Neural progenitor cell (in vitro differentiated cells): ENCODE measurements around the gene PILRB. TPM values are rescaled to one million over a fixed set of nuclear protein-coding genes. Genes with fewer than 3 reads are reported as not detected.

ENCODE experiments used
- DNase-seq: peaks from one replicate; pipeline ENCODE4 v3.0.0-alpha.2; 2016; ENCODE audit warnings: low spot score
- H2AFZ ChIP-seq: fragments of 200-600 bp; sonication (generic); replicated peaks from 2 replicates; pipeline ENCODE4 v1.6.1; 2016; ENCODE audit warnings: antibody characterized with exemption
- H3F3A ChIP-seq: fragments of 200-600 bp; sonication (generic); 2 replicates; pipeline ENCODE4 v1.6.1; 2016; ENCODE audit warnings: antibody characterized with exemption, low read depth
- H3K27ac ChIP-seq: fragments of 200-600 bp; sonication (generic); 2 replicates; pipeline ENCODE4 v1.5.1; 2016; ENCODE audit warnings: mild to moderate bottlenecking
- H3K27me3 ChIP-seq: fragments of 200-600 bp; sonication (generic); 2 replicates; pipeline ENCODE4 v1.6.1; 2016; ENCODE audit warnings: mild to moderate bottlenecking, moderate library complexity
- H3K36me3 ChIP-seq: fragments of 200-600 bp; sonication (generic); 2 replicates; pipeline ENCODE4 v1.5.1; 2016
- H3K4me1 ChIP-seq: fragments of 200-600 bp; sonication (generic); 2 replicates; pipeline ENCODE4 v1.6.1; 2016; ENCODE audit warnings: mixed run types
- H3K4me2 ChIP-seq: fragments of 200-600 bp; sonication (generic); 2 replicates; pipeline ENCODE4 v1.6.1; 2016
- H3K4me3 ChIP-seq: fragments of 200-600 bp; sonication (generic); 2 replicates; pipeline ENCODE4 v1.5.1; 2016
- H3K79me2 ChIP-seq: fragments of 200-600 bp; sonication (generic); 2 replicates; pipeline ENCODE4 v1.6.1; 2016; ENCODE audit warnings: low read depth
- H3K9ac ChIP-seq: fragments of 200-600 bp; sonication (generic); 2 replicates; pipeline ENCODE4 v1.6.1; 2016
- H3K9me3 ChIP-seq: fragments of 200-600 bp; sonication (generic); 2 replicates; pipeline ENCODE4 v1.5.1; 2016; ENCODE audit warnings: low read depth
- H4K20me1 ChIP-seq: fragments of 200-600 bp; sonication (generic); 2 replicates; pipeline ENCODE4 v1.6.1; 2016; ENCODE audit warnings: low read depth
- H3K27ac Mint-ChIP-seq: 3 replicates; pipeline ENCODE4 v1.8.0; 2021; ENCODE audit warnings: mixed read lengths
- H3K27me3 Mint-ChIP-seq: 2 replicates; pipeline ENCODE4 v1.8.0; 2022; ENCODE audit warnings: low read depth, mild to moderate bottlenecking, inconsistent platforms, moderate library complexity, mixed read lengths; ENCODE audit not compliant: insufficient read depth
- H3K36me3 Mint-ChIP-seq: 3 replicates; pipeline ENCODE4 v1.8.0; 2021; ENCODE audit warnings: mixed read lengths
- H3K4me1 Mint-ChIP-seq: 3 replicates; pipeline ENCODE4 v1.8.0; 2021; ENCODE audit warnings: mixed read lengths
- H3K4me3 Mint-ChIP-seq: 3 replicates; pipeline ENCODE4 v1.8.0; 2021; ENCODE audit warnings: mild to moderate bottlenecking, moderate library complexity, mixed read lengths
- H3K9me3 Mint-ChIP-seq: 3 replicates; pipeline ENCODE4 v1.8.0; 2020; ENCODE audit warnings: mixed read lengths
- CTCF ChIP-seq: fragments of 200-600 bp; sonication (generic); IDR thresholded peaks from 2 replicates; pipeline ENCODE4 v1.5.1; 2017; ENCODE audit warnings: antibody characterized with exemption, mild to moderate bottlenecking
- EZH2 ChIP-seq: fragments of 200-600 bp; sonication (generic); IDR thresholded peaks from 2 replicates; pipeline ENCODE4 v1.6.1; 2017; ENCODE audit warnings: antibody characterized with exemption, mild to moderate bottlenecking, moderate library complexity
- EZH2phosphoT487 ChIP-seq: fragments of 200-600 bp; sonication (generic); IDR thresholded peaks from 2 replicates; pipeline ENCODE4 v1.6.1; 2017; ENCODE audit warnings: antibody characterized with exemption
- total RNA-seq: library from RNA; depleted of rRNA; stranded (reverse); fragments of >200 nt; gene quantifications from 2 replicates; pipeline ENCODE4 v1.2.3, GENCODE V29; 2015; ENCODE audit warnings: low replicate concordance

Gene PILRB
- total RNA-seq, 1 donor from 2014 or later = 19.3 TPM

GRCh38 chr7:100400041-100400440 is 42.1 kb downstream of the PILRB start:
- TF ChIP-seq EZH2 = no peak
- TF ChIP-seq CTCF = no peak
- no peak for TF ChIP-seq EZH2phosphoT487
- Histone ChIP-seq H4K20me1 (no peaks in the 10 kb centered on the region), H3K36me3 (no peaks in the 10 kb centered on the region), H3K4me3 (no peak overlapping the region), H3K9me3 (no peaks in the 10 kb centered on the region), H3K27ac (no peak overlapping the region), H3K4me2 (no peak overlapping the region), H2AFZ (no peak overlapping the region), H3K9ac (no peak overlapping the region), H3F3A (peaks cover 3% of the 10 kb centered on the region), H3K79me2 (no peaks in the 10 kb centered on the region), H3K27me3 (no peaks in the 10 kb centered on the region), H3K4me1 (peaks cover 5% of the 10 kb centered on the region)
- Mint-ChIP-seq H3K27me3 (peaks cover 8% of the 10 kb centered on the region), H3K4me1 (peaks cover 8% of the 10 kb centered on the region), H3K4me3 (no peak overlapping the region), H3K9me3 (no peaks in the 10 kb centered on the region), H3K36me3 (no peaks in the 10 kb centered on the region), H3K27ac (no peak overlapping the region)
- no peak for DNase-seq

- DNase-seq = peak; percentile 69
- peak overlapping the region; percentile 76 for H2AFZ ChIP-seq
- peaks cover 3% of the 10 kb centered on the region for H3K4me1 ChIP-seq
- no peaks in the 10 kb centered on the region for H3K27me3 ChIP-seq
- no peak overlapping the region for H3K27ac ChIP-seq
- H3F3A ChIP-seq = no peaks in the 10 kb centered on the region
- TF ChIP-seq EZH2phosphoT487 (no peak), CTCF (peak; percentile 50)
- H3K79me2 ChIP-seq = no peaks in the 10 kb centered on the region
- H3K4me1 Mint-ChIP-seq = peaks cover 8% of the 10 kb centered on the region
- H3K9me3 ChIP-seq = no peaks in the 10 kb centered on the region
- no peaks in the 10 kb centered on the region for H3K9me3 Mint-ChIP-seq
- no peak overlapping the region for H3K4me3 ChIP-seq
- H3K36me3 ChIP-seq = no peaks in the 10 kb centered on the region
- H4K20me1 ChIP-seq = no peaks in the 10 kb centered on the region
- no peaks in the 10 kb centered on the region for H3K36me3 Mint-ChIP-seq
- H3K9ac ChIP-seq = no peak overlapping the region
- peaks cover 8% of the 10 kb centered on the region for H3K27me3 Mint-ChIP-seq
- H3K4me2 ChIP-seq = no peak overlapping the region
- no peak overlapping the region for H3K4me3 Mint-ChIP-seq
- H3K27ac Mint-ChIP-seq = peak overlapping the region; percentile 39
These were observed 42.7 kb downstream of the PILRB start for GRCh38 chr7:100400656-100401055.

- no peak overlapping the region for H3K27ac Mint-ChIP-seq
- no peak overlapping the region for H3K27ac ChIP-seq
- no peaks in the 10 kb centered on the region for H4K20me1 ChIP-seq
- H3K4me2 ChIP-seq = no peak overlapping the region
- H3K4me1 ChIP-seq = peaks cover 3% of the 10 kb centered on the region
- peak overlapping the region; percentile 4 for H3K9ac ChIP-seq
- no peak overlapping the region for H3K4me3 ChIP-seq
- no peak for DNase-seq
- H3K36me3 Mint-ChIP-seq = no peaks in the 10 kb centered on the region
- no peak overlapping the region for H2AFZ ChIP-seq
- no peaks in the 10 kb centered on the region for H3K27me3 ChIP-seq
- H3K79me2 ChIP-seq = no peaks in the 10 kb centered on the region
- H3K4me3 Mint-ChIP-seq = no peak overlapping the region
- no peaks in the 10 kb centered on the region for H3F3A ChIP-seq
- H3K27me3 Mint-ChIP-seq = peaks cover 8% of the 10 kb centered on the region
- H3K9me3 Mint-ChIP-seq = no peaks in the 10 kb centered on the region
- H3K4me1 Mint-ChIP-seq = peaks cover 11% of the 10 kb centered on the region
- H3K36me3 ChIP-seq = no peaks in the 10 kb centered on the region
- no peaks in the 10 kb centered on the region for H3K9me3 ChIP-seq
- no peak for TF ChIP-seq EZH2
These were observed 43.9 kb downstream of the PILRB start for GRCh38 chr7:100401811-100402210.

- peaks cover 8% of the 10 kb centered on the region for H3K27me3 Mint-ChIP-seq
- H3K4me3 Mint-ChIP-seq = no peak overlapping the region
- no peaks in the 10 kb centered on the region for H3K9me3 Mint-ChIP-seq
- H3K27ac Mint-ChIP-seq = no peak overlapping the region
- peaks cover 3% of the 10 kb centered on the region for H3K4me1 ChIP-seq
- H3K4me2 ChIP-seq = no peak overlapping the region
- no peaks in the 10 kb centered on the region for H4K20me1 ChIP-seq
- H3K9ac ChIP-seq = peak overlapping the region; percentile 4
- DNase-seq = no peak
- H3K27me3 ChIP-seq = no peaks in the 10 kb centered on the region
- no peaks in the 10 kb centered on the region for H3K9me3 ChIP-seq
- no peaks in the 10 kb centered on the region for H3K36me3 Mint-ChIP-seq
- H3K27ac ChIP-seq = no peak overlapping the region
- no peaks in the 10 kb centered on the region for H3F3A ChIP-seq
- no peak overlapping the region for H3K4me3 ChIP-seq
- no peaks in the 10 kb centered on the region for H3K36me3 ChIP-seq
- TF ChIP-seq EZH2phosphoT487 (no peak), CTCF (no peak), EZH2 (no peak)
- peaks cover 13% of the 10 kb centered on the region for H3K4me1 Mint-ChIP-seq
- no peak overlapping the region for H2AFZ ChIP-seq
- H3K79me2 ChIP-seq = no peaks in the 10 kb centered on the region
These were observed 44.3 kb downstream of the PILRB start for GRCh38 chr7:100402241-100402640.
